ENCODE results near the gene TBC1D2B.

The TBC1D2B gene

GRCh38 chr15:77945566-77945965, 131.9 kb downstream of the TBC1D2B start:
- DNase-seq (ENCODE audit: low read depth) = no peak
- H3K4me3 ChIP-seq (ENCODE audit: low read depth, low read length) = no peak overlapping the region
- TF ChIP-seq CTCF (IDR thresholded peaks at IDR 0.05; ENCODE audit: control insufficient read depth, extremely low read depth, insufficient read depth) = no peak

Measured in LNCaP clone FGC (cell line).